Measurements from ENCODE around the gene PSMB5. TPM values are rescaled to one million over a fixed set of nuclear protein-coding genes. Genes with fewer than 3 reads are reported as not detected.

The PSMB5 gene
- total and polyA plus RNA-seq, 9 donors: 65.3 to 144 (median 79.9) TPM

GRCh38 chr14:23009939-23010726 lies 24.6 kb downstream of the PSMB5 start, which contains the start of gene C14orf93:
C14orf93 (minus strand) TSS chr14:23010143; CDS start chr14:22999023, 11,120 bp downstream.
- intact Hi-C loops (cut with DNase I): loop anchor here in 1 of 4 donors (5.0 kb wide), 1 partner anchor 292 kb away; the partner anchor contains the start of gene PPP1R3E
- TF ChIP-seq, protein P1, sequence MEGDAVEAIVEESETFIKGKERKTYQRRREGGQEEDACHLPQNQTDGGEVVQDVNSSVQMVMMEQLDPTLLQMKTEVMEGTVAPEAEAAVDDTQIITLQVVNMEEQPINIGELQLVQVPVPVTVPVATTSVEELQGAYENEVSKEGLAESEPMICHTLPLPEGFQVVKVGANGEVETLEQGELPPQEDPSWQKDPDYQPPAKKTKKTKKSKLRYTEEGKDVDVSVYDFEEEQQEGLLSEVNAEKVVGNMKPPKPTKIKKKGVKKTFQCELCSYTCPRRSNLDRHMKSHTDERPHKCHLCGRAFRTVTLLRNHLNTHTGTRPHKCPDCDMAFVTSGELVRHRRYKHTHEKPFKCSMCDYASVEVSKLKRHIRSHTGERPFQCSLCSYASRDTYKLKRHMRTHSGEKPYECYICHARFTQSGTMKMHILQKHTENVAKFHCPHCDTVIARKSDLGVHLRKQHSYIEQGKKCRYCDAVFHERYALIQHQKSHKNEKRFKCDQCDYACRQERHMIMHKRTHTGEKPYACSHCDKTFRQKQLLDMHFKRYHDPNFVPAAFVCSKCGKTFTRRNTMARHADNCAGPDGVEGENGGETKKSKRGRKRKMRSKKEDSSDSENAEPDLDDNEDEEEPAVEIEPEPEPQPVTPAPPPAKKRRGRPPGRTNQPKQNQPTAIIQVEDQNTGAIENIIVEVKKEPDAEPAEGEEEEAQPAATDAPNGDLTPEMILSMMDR (IDR thresholded peaks at IDR 0.05): no peak
- TF ChIP-seq POLR2A (IDR thresholded peaks at IDR 0.05) (no peak), EP300 (IDR thresholded peaks at IDR 0.05) (no peak)
- H3K27ac ChIP-seq: peak within 1 kb of the TSS; percentile 70 to 81
- H3K4me3 ChIP-seq: peak within 1 kb of the TSS; percentile 41
- H3K27me3 ChIP-seq: no peaks in the 10 kb centered on the region
- H3K36me3 ChIP-seq: no peaks in the 10 kb centered on the region
- H3K4me1 ChIP-seq (ENCODE audit: insufficient read depth): peaks cover 6% of the 10 kb centered on the region
- DNase-seq: peak; percentile 80 to 87 (median 83)
- no peaks in the 10 kb centered on the region for H3K9me3 ChIP-seq
- WGBS, 3 donors: 1 to 2% (median 2%) methylated on average over 40 of the region's 40 CpGs

DNA sequence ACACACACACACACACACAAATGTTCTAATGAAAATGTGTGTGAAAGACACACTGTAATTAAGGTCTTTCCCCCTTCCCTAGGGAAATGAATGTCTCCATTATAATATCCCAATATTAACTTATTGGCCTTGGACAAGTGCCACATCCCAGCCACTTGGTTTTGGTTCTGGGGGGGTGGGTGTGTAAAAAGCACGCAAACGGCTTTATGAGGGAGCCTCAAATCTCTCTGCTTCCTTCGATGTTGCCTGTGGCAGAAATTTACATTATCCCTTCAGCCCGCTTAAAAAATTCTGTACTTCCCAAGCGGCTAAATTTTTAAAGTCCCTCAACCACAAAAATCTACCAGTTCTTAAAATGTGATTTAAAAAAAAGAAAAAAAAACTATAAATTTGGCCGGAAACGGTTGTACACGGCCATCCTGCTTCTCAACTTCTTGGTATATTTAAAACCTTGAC lies 25.2 kb downstream of the PSMB5 start:
- Histone ChIP-seq H3K27me3 (no peaks in the 10 kb centered on the region), H3K36me3 (no peaks in the 10 kb centered on the region), H3K27ac (peak overlapping the region; percentile 70 to 81), H3K9me3 (no peaks in the 10 kb centered on the region), H3K4me1 (ENCODE audit: insufficient read depth) (peaks cover 6% of the 10 kb centered on the region), H3K4me3 (peak overlapping the region; percentile 41)
- 6 to 20% (median 8%) methylated on average over 8 of the region's 8 CpGs for WGBS, 3 donors
- DNase-seq: no peak
- TF ChIP-seq POLR2A (IDR thresholded peaks at IDR 0.05) (no peak), EP300 (IDR thresholded peaks at IDR 0.05) (no peak)
- TF ChIP-seq, protein P1 (IDR thresholded peaks at IDR 0.05): no peak
- intact Hi-C loops (cut with DNase I): loop anchor here in 1 of 4 donors (5.0 kb wide), 1 partner anchor 293 kb away; the partner anchor contains the start of gene PPP1R3E

DNA sequence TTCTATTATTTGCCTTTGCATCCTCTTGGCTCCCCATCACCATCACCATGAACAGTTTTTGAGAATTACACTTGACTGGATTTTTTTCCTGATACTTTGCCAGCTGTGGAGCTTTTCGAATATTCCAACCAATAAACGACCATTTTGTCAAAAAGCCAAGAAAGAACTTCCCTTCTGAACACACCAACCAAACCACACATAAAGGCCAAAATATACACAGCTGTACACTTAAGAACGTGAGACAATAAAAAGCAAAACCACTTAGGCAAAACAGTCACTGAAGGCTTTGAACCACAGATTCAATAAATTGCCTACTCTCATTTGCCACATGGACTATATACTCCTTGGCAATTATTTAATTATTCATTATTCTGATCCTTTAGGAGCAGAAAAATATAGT lies 25.9 kb downstream of the PSMB5 start:
- Histone ChIP-seq H3K27me3 (no peaks in the 10 kb centered on the region), H3K4me3 (no peak overlapping the region), H3K36me3 (no peaks in the 10 kb centered on the region), H3K4me1 (ENCODE audit: insufficient read depth) (peaks cover 6% of the 10 kb centered on the region), H3K27ac (no peak overlapping the region), H3K9me3 (no peaks in the 10 kb centered on the region)
- intact Hi-C loops (cut with DNase I): loop anchor here in 1 of 4 donors (5.0 kb wide), 1 partner anchor 293 kb away; the partner anchor contains the start of gene PPP1R3E
- no peak for DNase-seq
- WGBS, 3 donors: 27 to 38% (median 35%) methylated on average over 3 of the region's 3 CpGs
- TF ChIP-seq EP300 (IDR thresholded peaks at IDR 0.05): no peak
- no peak for TF ChIP-seq POLR2A (IDR thresholded peaks at IDR 0.05)
- TF ChIP-seq, protein P1 (IDR thresholded peaks at IDR 0.05): no peak

GRCh38 chr14:23006544-23007419 lies 27.9 kb downstream of the PSMB5 start:
- intact Hi-C loops (cut with DNase I): loop anchor here in 1 of 4 donors (5.0 kb wide), 1 partner anchor 296 kb away; the partner anchor contains the start of gene PPP1R3E
- Histone ChIP-seq H3K36me3 (no peaks in the 10 kb centered on the region), H3K9me3 (no peaks in the 10 kb centered on the region), H3K4me3 (peak overlapping the region; percentile 56), H3K4me1 (ENCODE audit: insufficient read depth) (peaks cover 6% of the 10 kb centered on the region), H3K27me3 (no peaks in the 10 kb centered on the region), H3K27ac (peak overlapping the region; percentile 8 to 90)
- 0 to 1% (median 1%) methylated on average over 46 to 62 of the region's 62 CpGs for WGBS, 3 donors
- peak; percentile 94 to 96 (median 95) for DNase-seq
- TF ChIP-seq POLR2A (IDR thresholded peaks at IDR 0.05): peak; percentile 63
- no peak for TF ChIP-seq EP300 (IDR thresholded peaks at IDR 0.05)
- TF ChIP-seq, protein P1 (IDR thresholded peaks at IDR 0.05): peak in 1 of 3 donors; percentile 28
